GM20000 (cell line): Measurements from ENCODE around the gene ZNF784.

Experiments
- DNase-seq: peaks from one replicate; pipeline ENCODE4 v3.0.0; 2012; ENCODE audit warnings: low spot score
- CTCF ChIP-seq: IDR thresholded peaks from 2 replicates; pipeline ENCODE4 v1.5.1; 2012; ENCODE audit warnings: mild to moderate bottlenecking, control low read depth; ENCODE audit errors: extremely low read depth, missing control alignments

Gene ZNF784

GRCh38 chr19:55599842-55600661, 24.3 kb downstream of the ZNF784 start, which contains the start of gene ZNF524:
TSS of gene ZNF524 (plus strand) at chr19:55600288. CDS start at chr19:55602113, 1,825 bp downstream.
- TF ChIP-seq CTCF = no peak
- DNase-seq = peak; percentile 94

DNA sequence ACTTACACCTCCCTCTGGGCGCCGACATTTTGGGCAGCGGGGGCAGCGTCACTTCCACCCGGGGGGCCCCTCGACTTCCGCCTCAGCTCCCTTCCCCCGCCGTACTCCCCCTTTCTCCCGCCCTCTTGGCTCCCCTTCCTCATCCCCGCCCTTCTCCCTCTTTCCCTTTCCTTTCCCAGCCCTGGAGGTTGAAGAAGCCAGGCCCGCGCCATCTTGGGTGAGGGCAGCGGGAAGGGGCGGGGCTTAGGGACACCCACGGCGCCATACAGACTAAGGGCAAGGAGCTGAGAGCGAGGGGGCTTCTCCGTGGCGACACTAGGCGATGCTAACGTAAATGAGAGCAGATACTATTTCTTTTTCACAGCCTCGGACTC, 24.9 kb downstream of the ZNF784 start, which contains the start of gene FIZ1:
FIZ1 (minus strand) TSS at position 50 of the 374 bp plus-strand sequence. CDS start 1,652 bp downstream, outside the sequence.
- no peak for TF ChIP-seq CTCF
- DNase-seq = peak; percentile 91

GRCh38 chr19:55598719-55599467, 25.5 kb downstream of the ZNF784 start:
- no peak for TF ChIP-seq CTCF
- peak; percentile 91 for DNase-seq

GRCh38 chr19:55598034-55598433, 26.3 kb downstream of the ZNF784 start:
- no peak for DNase-seq

DNA sequence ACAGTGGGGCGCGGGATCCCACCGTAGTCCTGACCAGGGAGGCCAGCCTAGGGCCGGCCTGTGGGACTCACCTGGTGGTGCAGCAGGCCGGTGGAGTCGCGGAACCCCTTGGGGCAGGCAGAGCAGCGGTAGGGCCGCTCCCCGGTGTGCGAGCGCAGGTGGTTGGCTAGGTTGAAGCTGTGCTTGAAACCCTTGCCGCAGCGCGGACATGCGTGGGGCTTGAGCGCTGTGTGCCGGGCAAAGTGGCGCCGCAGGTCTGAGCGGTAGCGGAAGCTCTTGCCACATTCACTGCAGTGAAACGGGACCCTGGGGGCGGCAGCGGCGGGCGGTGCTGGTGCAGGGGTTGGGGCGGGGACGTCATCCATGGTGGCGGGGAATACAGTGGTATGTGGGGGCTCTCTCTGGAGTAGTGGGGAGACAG, 26.9 kb downstream of the ZNF784 start:
- TF ChIP-seq CTCF = no peak

More at GRCh38 chr19:55598034-55598433, 26.3 kb downstream of the ZNF784 start:
- TF ChIP-seq CTCF = no peak

GRCh38 chr19:55596304-55596703, 28.1 kb downstream of the ZNF784 start:
- TF ChIP-seq CTCF = no peak
- DNase-seq = no peak

More for the DNA sequence above, 26.9 kb downstream of the ZNF784 start:
- DNase-seq = no peak
